ENCODE measurements around the gene METRNL.
"Not testable (repeated sequence)": the region's sequence is repeated elsewhere in the genome, so short reads cannot be mapped to it uniquely, and the experiment has no call there.

Gene METRNL

GRCh38 chr17:83129676-83130075, 50.3 kb downstream of the METRNL start:
- H3K79me2 ChIP-seq (ENCODE audit: insufficient read depth, low read depth): no peaks in the 10 kb centered on the region

GRCh38 chr17:83131401-83132011, 52.1 kb downstream of the METRNL start:
- Histone ChIP-seq H3K36me3 (ENCODE audit: insufficient read depth) (no peaks in the 10 kb centered on the region), H3K27me3 (ENCODE audit: insufficient read depth, low read depth) (peaks cover 70% of the 10 kb centered on the region), H3K27ac (no peak overlapping the region), H3K9ac (no peak overlapping the region), H3K79me2 (ENCODE audit: insufficient read depth, low read depth) (no peaks in the 10 kb centered on the region), H4K20me1 (ENCODE audit: insufficient read depth) (no peaks in the 10 kb centered on the region), H3K4me1 (ENCODE audit: low read depth, poor library complexity, severe bottlenecking) (no peaks in the 10 kb centered on the region), H2AFZ (ENCODE audit: low read depth) (no peak overlapping the region), H3K4me3 (IDR thresholded peaks at IDR 0.05; ENCODE audit: insufficient read depth, low read depth, low read length) (no peak overlapping the region), H3K4me2 (no peak overlapping the region)
- TF ChIP-seq CTCF (conservative IDR thresholded peaks at IDR 0.05; ENCODE audit: low read depth, low read length): no peak

More at GRCh38 chr17:83129676-83130075, 50.3 kb downstream of the METRNL start:
- TF ChIP-seq CTCF (conservative IDR thresholded peaks at IDR 0.05; ENCODE audit: low read depth, low read length): no peak
- Histone ChIP-seq H3K36me3 (ENCODE audit: insufficient read depth) (no peaks in the 10 kb centered on the region), H3K27ac (no peak overlapping the region), H3K9ac (no peak overlapping the region), H3K27me3 (ENCODE audit: insufficient read depth, low read depth) (peaks cover 78% of the 10 kb centered on the region), H3K4me2 (no peak overlapping the region), H3K4me1 (ENCODE audit: low read depth, poor library complexity, severe bottlenecking) (no peaks in the 10 kb centered on the region), H4K20me1 (ENCODE audit: insufficient read depth) (no peaks in the 10 kb centered on the region), H3K4me3 (IDR thresholded peaks at IDR 0.05; ENCODE audit: insufficient read depth, low read depth, low read length) (no peak overlapping the region), H2AFZ (ENCODE audit: low read depth) (no peak overlapping the region)

GRCh38 chr17:83132251-83133081, 53.1 kb downstream of the METRNL start:
- no peak overlapping the region for H3K4me2 ChIP-seq
- H3K79me2 ChIP-seq (ENCODE audit: insufficient read depth, low read depth): no peaks in the 10 kb centered on the region
- no peaks in the 10 kb centered on the region for H4K20me1 ChIP-seq (ENCODE audit: insufficient read depth)
- H3K4me3 ChIP-seq (IDR thresholded peaks at IDR 0.05; ENCODE audit: insufficient read depth, low read depth, low read length): no peak overlapping the region
- H3K4me1 ChIP-seq (ENCODE audit: low read depth, poor library complexity, severe bottlenecking): no peaks in the 10 kb centered on the region
- no peak overlapping the region for H3K9ac ChIP-seq
- TF ChIP-seq CTCF (conservative IDR thresholded peaks at IDR 0.05; ENCODE audit: low read depth, low read length): no peak
- H2AFZ ChIP-seq (ENCODE audit: low read depth): no peak overlapping the region
- no peaks in the 10 kb centered on the region for H3K36me3 ChIP-seq (ENCODE audit: insufficient read depth)
- peaks cover 70% of the 10 kb centered on the region for H3K27me3 ChIP-seq (ENCODE audit: insufficient read depth, low read depth)
- no peak overlapping the region for H3K27ac ChIP-seq

GRCh38 chr17:83133302-83134121, 54.1 kb downstream of the METRNL start:
- Histone ChIP-seq H3K27me3 (ENCODE audit: insufficient read depth, low read depth) (peaks cover 73% of the 10 kb centered on the region), H3K36me3 (ENCODE audit: insufficient read depth) (no peaks in the 10 kb centered on the region), H3K27ac (no peak overlapping the region), H3K4me3 (IDR thresholded peaks at IDR 0.05; ENCODE audit: insufficient read depth, low read depth, low read length) (no peak overlapping the region), H4K20me1 (ENCODE audit: insufficient read depth) (no peaks in the 10 kb centered on the region), H3K9ac (no peak overlapping the region), H3K4me1 (ENCODE audit: low read depth, poor library complexity, severe bottlenecking) (no peaks in the 10 kb centered on the region), H3K4me2 (no peak overlapping the region), H2AFZ (ENCODE audit: low read depth) (no peak overlapping the region), H3K79me2 (ENCODE audit: insufficient read depth, low read depth) (no peaks in the 10 kb centered on the region)
- no peak for TF ChIP-seq CTCF (conservative IDR thresholded peaks at IDR 0.05; ENCODE audit: low read depth, low read length)

- peaks cover 73% of the 10 kb centered on the region for H3K27me3 ChIP-seq (ENCODE audit: insufficient read depth, low read depth)
- not testable (repeated sequence) for H3K79me2 ChIP-seq (ENCODE audit: insufficient read depth, low read depth); H3K4me2 ChIP-seq; H2AFZ ChIP-seq (ENCODE audit: low read depth); H3K4me1 ChIP-seq (ENCODE audit: low read depth, poor library complexity, severe bottlenecking); H4K20me1 ChIP-seq (ENCODE audit: insufficient read depth); H3K4me3 ChIP-seq (IDR thresholded peaks at IDR 0.05; ENCODE audit: insufficient read depth, low read depth, low read length); H3K27ac ChIP-seq; H3K36me3 ChIP-seq (ENCODE audit: insufficient read depth); H3K9ac ChIP-seq
These were observed 55.0 kb downstream of the METRNL start for GRCh38 chr17:83134456-83134855.

Data from KMS-11 (cell line).